GM21576 (cell line): Measurements from ENCODE around the gene SPAG6.

ENCODE experiments used
- ATAC-seq: cut with Tn5 transposase; IDR thresholded peaks from one replicate; pipeline ENCODE4 v1.9.1; 2021; ENCODE audit warnings: mild to moderate bottlenecking, moderate library complexity; ENCODE audit not compliant: unreplicated experiment

Gene SPAG6

DNA sequence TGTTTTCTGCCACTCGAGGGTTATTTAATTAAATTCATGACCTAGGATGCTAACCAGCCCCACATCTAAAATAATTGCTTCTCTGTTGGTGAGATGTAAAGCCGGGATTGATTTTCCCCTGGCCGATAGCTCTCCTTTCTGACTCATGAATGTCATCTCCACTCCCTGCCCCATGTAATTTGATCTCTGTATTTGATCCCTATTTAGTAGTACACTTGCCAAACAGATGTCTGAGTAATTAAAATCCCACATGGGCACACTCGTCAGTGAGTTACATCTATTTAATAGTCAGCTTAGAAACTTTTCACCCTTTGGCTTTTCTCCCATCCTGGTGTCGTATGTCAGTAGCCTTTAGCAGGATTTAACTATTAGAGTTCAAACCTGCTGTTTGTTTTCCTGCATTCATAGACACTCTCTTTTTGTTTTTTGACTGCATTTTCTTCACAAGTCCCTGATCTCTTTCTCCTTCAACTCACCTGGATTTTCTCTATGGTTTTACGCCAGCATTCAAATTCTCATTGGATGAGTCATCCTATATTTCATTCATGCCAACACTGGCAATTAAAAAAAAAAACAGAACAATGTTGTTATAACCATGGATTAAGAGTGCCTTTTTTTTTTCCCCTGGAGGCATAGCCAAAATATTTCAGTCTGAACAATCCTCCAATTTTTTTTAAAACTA, 82.7 kb downstream of the SPAG6 start:
- no peak for ATAC-seq

- ATAC-seq = no peak
Measured at GRCh38 chr10:22429146-22429545, 83.8 kb downstream of the SPAG6 start.

- no peak for ATAC-seq
Measured at GRCh38 chr10:22429981-22430421, 84.7 kb downstream of the SPAG6 start.

- no peak for ATAC-seq
Measured at GRCh38 chr10:22433875-22434274, 88.6 kb downstream of the SPAG6 start.

DNA sequence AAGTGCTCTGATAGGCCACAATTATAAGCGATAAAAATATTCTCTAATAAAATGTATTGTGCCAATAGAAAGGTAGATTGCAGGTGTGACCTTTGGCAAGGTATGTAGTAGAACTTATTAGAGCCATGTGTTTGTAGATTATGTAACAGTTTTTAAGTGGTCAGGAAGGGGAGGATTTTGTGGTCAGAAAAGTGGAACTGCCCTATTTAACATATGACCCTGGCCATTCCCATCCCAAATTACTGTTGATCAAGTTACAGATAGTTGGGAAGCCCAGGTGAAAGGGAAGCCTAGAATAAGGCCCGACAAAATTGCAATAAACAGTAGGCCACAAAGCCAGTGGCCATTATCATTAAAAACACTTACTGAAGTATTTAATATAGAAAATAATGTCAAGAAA, 89.2 kb downstream of the SPAG6 start:
- no peak for ATAC-seq

- no peak for ATAC-seq
Measured at GRCh38 chr10:22435650-22436049, 90.4 kb downstream of the SPAG6 start.

- peak; percentile 38 for ATAC-seq
Measured at GRCh38 chr10:22436526-22436892, 91.2 kb downstream of the SPAG6 start.

DNA sequence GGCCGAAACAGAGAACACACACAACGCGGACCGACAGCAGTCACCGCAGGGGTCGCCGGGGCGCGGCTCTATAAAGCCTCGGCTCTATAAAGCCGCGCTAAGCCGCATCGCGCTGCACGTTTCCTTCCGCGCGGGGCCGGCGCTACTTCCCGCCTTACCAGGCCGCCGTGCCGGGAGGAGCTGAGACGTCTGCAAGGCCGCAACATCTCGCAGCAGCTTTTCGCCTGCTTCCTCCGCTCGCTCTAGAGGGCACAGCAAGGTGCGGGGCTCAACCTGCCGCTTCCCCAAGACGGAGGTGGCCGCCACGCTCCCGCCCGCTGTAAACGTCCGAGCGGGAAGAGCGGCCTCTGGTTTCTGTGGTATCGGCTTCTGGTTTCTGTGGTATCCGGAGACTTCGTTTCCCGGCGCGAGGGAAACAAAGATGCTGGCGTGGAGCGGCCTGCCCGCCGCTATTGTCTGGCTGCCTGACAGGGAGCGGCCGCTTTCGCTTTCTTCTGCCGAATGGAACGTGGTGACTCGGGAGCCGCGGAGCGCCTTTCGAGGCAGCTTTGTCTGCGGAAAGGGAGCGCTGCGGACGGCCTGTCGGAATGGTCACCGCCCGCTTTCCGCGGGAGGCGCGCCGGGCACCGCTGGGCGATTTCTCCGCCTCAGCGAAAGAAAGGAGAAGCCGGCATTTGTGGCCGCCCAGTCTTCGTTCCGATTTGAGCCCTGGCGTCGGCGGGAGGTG, 91.8 kb downstream of the SPAG6 start:
- peak; percentile 71 for ATAC-seq

- ATAC-seq = peak; percentile 20
Measured at GRCh38 chr10:22437620-22438588, 92.6 kb downstream of the SPAG6 start.

DNA sequence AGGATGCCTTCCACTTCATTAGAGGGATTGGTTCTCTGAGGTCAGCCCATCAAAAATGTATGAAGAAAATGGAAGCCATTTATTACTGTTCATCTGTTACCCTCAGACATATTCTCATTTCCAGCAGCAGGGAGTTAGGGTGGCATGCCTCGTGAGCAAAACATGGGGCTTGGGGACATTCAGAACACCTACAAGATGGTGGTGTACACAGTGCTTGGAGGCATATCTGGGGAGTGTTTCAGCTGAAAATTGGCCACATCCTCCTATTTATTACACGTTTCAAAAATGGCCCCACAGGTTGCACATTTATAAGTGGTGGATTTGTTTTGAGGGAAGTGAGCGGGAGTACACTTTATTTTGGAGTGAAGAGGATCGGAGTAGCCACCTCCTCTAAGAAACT, 93.4 kb downstream of the SPAG6 start:
- no peak for ATAC-seq

GRCh38 chr10:22442063-22442462, 96.8 kb downstream of the SPAG6 start:
- ATAC-seq = no peak

GRCh38 chr10:22442468-22442867, 97.2 kb downstream of the SPAG6 start:
- ATAC-seq = no peak

DNA sequence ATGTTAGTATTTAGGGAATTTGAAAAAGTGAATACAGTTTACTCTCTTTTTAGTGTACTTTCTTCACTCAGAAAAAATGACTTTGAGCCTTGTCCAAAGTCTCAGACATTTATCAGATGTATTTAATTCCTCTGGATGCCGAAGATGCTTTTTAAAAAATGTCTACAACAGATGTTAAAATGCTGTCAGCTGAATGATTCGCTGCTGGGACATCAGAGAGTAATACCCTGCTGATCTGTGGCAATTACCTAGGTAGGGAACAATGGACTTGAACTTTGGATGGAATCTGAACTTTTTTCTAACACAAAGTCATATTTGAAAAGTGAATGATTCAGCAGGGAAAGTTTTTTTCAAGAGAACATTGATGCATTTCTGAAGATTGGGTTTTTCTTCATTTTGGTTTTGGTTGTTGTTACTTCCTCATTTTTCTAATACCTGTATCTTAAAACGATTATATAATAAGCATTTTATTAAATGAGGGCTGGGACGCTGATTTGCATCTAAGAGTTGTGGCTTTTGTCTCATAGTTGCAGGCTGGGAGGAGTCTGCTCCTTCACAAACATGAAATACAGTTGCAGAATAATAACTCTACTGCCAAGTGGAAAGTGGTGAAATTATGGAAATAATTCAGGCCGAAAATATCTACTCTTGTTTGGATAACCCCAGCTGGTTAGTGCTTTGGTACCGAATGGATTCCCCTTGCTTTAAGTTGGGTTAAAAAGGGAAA, 98.0 kb downstream of the SPAG6 start:
- ATAC-seq = no peak

DNA sequence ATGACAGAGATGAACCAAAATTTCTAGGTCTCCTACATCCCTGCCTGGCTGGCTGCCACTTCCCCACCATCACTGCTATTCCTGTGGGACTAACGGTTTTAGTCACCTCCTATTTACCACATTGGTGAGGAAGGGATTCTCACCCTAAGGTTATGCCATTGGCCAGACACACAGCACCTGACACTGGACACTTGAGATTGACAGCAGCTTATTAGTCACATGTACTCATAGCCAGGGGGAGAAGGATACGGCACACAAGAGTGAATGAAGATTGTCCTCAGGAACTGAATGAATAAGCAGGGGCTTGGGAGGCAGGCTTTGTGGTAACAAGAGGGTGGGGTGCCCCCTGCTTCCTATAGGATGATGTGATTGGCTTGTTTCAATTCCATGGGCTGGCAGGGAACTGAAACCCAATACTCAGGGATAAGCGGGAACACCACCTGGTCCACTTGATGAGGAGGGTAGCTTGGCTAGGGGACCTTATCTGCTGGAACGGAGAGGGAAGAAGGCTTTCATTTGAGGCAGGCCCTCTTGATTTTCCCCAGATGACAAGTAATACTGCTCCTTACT, 99.0 kb downstream of the SPAG6 start:
- ATAC-seq = no peak

DNA sequence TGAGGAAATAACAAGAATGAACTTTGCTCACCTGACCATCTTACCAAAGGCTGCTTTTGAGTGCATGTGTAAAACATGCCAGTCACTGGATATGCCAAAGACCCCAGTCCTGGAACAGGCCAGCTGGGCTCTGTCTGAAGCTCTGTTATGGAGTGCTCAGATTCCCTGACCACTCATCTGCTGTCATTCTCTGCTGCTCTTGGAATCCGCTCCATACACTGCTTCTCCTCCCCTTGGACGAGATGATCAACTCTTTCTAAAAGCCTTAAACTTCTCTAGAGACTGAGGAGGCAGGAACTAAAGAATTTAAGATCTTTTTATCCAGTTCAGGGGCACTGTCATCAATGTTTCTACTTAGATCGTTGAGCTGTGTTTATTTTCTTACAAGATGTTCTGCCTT, 100.2 kb downstream of the SPAG6 start:
- ATAC-seq = no peak

GRCh38 chr10:22447068-22447467, 101.8 kb downstream of the SPAG6 start:
- no peak for ATAC-seq

DNA sequence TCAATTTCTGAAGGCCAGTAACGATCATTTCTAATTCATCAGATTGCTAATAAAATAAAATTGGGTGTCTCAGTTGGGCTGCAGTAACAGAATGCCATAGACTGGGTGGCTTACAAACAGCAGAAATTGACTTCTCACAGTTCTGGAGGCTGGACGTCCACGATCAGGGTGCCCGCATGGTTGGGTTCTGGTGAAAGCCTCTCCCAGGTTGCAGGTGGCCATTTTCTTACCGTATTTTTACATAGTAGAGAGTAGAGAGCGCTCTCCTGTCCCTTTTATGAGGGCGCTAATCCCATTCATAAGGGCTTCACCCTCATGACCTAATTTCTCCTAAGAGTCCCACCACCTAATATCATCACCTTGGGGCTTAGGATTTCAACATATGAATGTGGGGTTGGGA, 106.0 kb downstream of the SPAG6 start:
- no peak for ATAC-seq

DNA sequence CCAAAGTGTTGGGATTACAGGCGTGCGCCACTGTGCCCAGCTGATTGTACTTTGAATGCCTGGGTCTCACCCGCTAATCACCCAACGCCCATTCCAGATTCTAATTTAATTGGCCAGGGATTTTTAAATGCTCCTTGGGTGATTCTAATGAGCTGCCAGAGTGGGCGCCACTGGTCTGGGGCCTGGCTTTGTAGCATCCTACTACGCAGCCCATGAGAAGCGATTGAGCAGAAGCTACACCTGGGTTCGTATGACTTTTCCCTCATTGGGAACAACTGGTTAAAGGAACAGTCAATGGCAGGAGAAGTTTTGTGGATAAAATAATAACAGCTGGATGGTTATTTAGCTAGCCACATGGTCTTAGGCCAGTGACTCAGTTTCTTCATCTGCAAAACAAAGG, 108.0 kb downstream of the SPAG6 start:
- no peak for ATAC-seq

- ATAC-seq = no peak
Measured at GRCh38 chr10:22453948-22454591, 108.8 kb downstream of the SPAG6 start.

GRCh38 chr10:22454634-22455033, 109.3 kb downstream of the SPAG6 start:
- peak; percentile 21 for ATAC-seq
